ENCODE data around the gene OR1G1. TPM values are rescaled to one million over a fixed set of nuclear protein-coding genes. Genes with fewer than 3 reads are reported as not detected.
"Not testable (repeated sequence)": the region's sequence is repeated elsewhere in the genome, so short reads cannot be mapped to it uniquely, and the experiment has no call there.

Gene OR1G1
- total and polyA plus RNA-seq, 2 donors (not counting 3 experiments of a cell fraction or from before 2014, with no cell fraction given): not detected

GRCh38 chr17:3157218-3157617 lies 29.9 kb upstream of the OR1G1 start:
- BruUV-seq (replicated peaks): no TSS peak
- H3K4me1 ChIP-seq (ENCODE audit: control insufficient read depth, extremely low read depth, insufficient read depth, low read length): no peaks in the 10 kb centered on the region
- dilution Hi-C loops (cut with MboI; ENCODE audit: extremely low pct_ligation_motif_present, low sequenced_read_pairs): no loop called here
- intact Hi-C loops (cut with micrococcal nuclease): no loop called here
- no peaks in the 10 kb centered on the region for H3K79me2 ChIP-seq (ENCODE audit: control insufficient read depth, insufficient read depth, low read length)
- H3K4me3 ChIP-seq (replicated peaks in 1 of 3; ENCODE audit: insufficient read depth in 1 of 3, low read depth in 1 of 3, low read length in 3 of 3): no peak overlapping the region
- DNase-seq (ENCODE audit: low read depth, low spot score) (no peak), FAIRE-seq (no peak)
- no peaks in the 10 kb centered on the region for H3K9me3 ChIP-seq (replicated peaks; ENCODE audit: control insufficient read depth, insufficient read depth, low read length)
- no peaks in the 10 kb centered on the region for H3K36me3 ChIP-seq (ENCODE audit: control insufficient read depth in 2 of 2, extremely low read depth in 1 of 2, insufficient read depth in 2 of 2, low read length in 2 of 2)
- TF ChIP-seq POLR2AphosphoS5 (IDR thresholded peaks at IDR 0.05; ENCODE audit: insufficient read depth, low read depth, low read length) (no peak), POLR2A (IDR thresholded peaks at IDR 0.05; ENCODE audit: low read depth, low read length) (no peak), JUN (IDR thresholded peaks at IDR 0.05; ENCODE audit: borderline replicate concordance, insufficient read depth, insufficient read length, low read depth) (no peak), GATA2 (IDR thresholded peaks at IDR 0.05; ENCODE audit: insufficient read depth, insufficient read length, low read depth, low read length) (no peak), FOS (IDR thresholded peaks at IDR 0.05; ENCODE audit: borderline replicate concordance, insufficient read depth, low read length) (no peak), MAX (IDR thresholded peaks at IDR 0.05; ENCODE audit: insufficient read depth, insufficient read length) (no peak), EZH2 (IDR thresholded peaks at IDR 0.05; ENCODE audit: borderline replicate concordance, low read depth, low read length, severe bottlenecking) (no peak), CTCF (IDR thresholded peaks at IDR 0.05; ENCODE audit: extremely low read depth in 1 of 2, insufficient read depth in 1 of 2, low read depth in 1 of 2, low read length in 2 of 2) (no peak), MYC (IDR thresholded peaks at IDR 0.05; ENCODE audit: low read depth, low read length) (no peak)
- H2AFZ ChIP-seq (ENCODE audit: low read depth, low read length): no peak overlapping the region
- H4K20me1 ChIP-seq (replicated peaks; ENCODE audit: control insufficient read depth, extremely low read depth, insufficient read depth, low read length): no peaks in the 10 kb centered on the region
- ChIA-PET CTCF (no interaction called here), POLR2A (no interaction called here)
- H3K27ac ChIP-seq (ENCODE audit: insufficient read depth, low read depth, low read length): no peak overlapping the region
- H3K27me3 ChIP-seq (ENCODE audit: control insufficient read depth in 2 of 2, insufficient read depth in 2 of 2, low read length in 2 of 2): no peaks in the 10 kb centered on the region
- no peak overlapping the region for H3K4me2 ChIP-seq (ENCODE audit: insufficient read depth, low read length)
- no peaks in the 10 kb centered on the region for H3K9me1 ChIP-seq (replicated peaks; ENCODE audit: control insufficient read depth, extremely low read depth, insufficient read depth, low read length)
- H3K9ac ChIP-seq (replicated peaks; ENCODE audit: extremely low read depth, insufficient read depth, low read length): no peak overlapping the region

GRCh38 chr17:3137494-3137893 lies 10.1 kb upstream of the OR1G1 start:
- not testable (repeated sequence) for H3K79me2 ChIP-seq (ENCODE audit: control insufficient read depth, insufficient read depth, low read length)

More at GRCh38 chr17:3137494-3137893, 10.1 kb upstream of the OR1G1 start:
- H3K4me3 ChIP-seq (replicated peaks in 1 of 3; ENCODE audit: insufficient read depth in 1 of 3, low read depth in 1 of 3, low read length in 3 of 3); dilution Hi-C loops (cut with MboI; ENCODE audit: extremely low pct_ligation_motif_present, low sequenced_read_pairs); H3K4me2 ChIP-seq (ENCODE audit: insufficient read depth, low read length); BruUV-seq (replicated peaks); H3K9ac ChIP-seq (replicated peaks; ENCODE audit: extremely low read depth, insufficient read depth, low read length); H4K20me1 ChIP-seq (replicated peaks; ENCODE audit: control insufficient read depth, extremely low read depth, insufficient read depth, low read length); H3K9me1 ChIP-seq (replicated peaks; ENCODE audit: control insufficient read depth, extremely low read depth, insufficient read depth, low read length); H3K36me3 ChIP-seq (ENCODE audit: control insufficient read depth in 2 of 2, extremely low read depth in 1 of 2, insufficient read depth in 2 of 2, low read length in 2 of 2); intact Hi-C loops (cut with micrococcal nuclease); POLR2A ChIA-PET; DNase-seq (ENCODE audit: low read depth, low spot score); CTCF ChIA-PET; H3K27ac ChIP-seq (ENCODE audit: insufficient read depth, low read depth, low read length); H3K9me3 ChIP-seq (replicated peaks; ENCODE audit: control insufficient read depth, insufficient read depth, low read length); H3K27me3 ChIP-seq (ENCODE audit: control insufficient read depth in 2 of 2, insufficient read depth in 2 of 2, low read length in 2 of 2); H3K4me1 ChIP-seq (ENCODE audit: control insufficient read depth, extremely low read depth, insufficient read depth, low read length); H2AFZ ChIP-seq (ENCODE audit: low read depth, low read length); FAIRE-seq: not testable (repeated sequence)

Data from endothelial cell of umbilical vein (primary cell).